ENCODE data around the gene SYCE1. TPM values are rescaled to one million over a fixed set of nuclear protein-coding genes. Genes with fewer than 3 reads are reported as not detected.
"Not testable (repeated sequence)": the region's sequence is repeated elsewhere in the genome, so short reads cannot be mapped to it uniquely, and the experiment has no call there.

Gene SYCE1
- total RNA-seq, 1 donor from 2014 or later, result 0.26 TPM

- DNase-seq (ENCODE audit: low spot score), result no peak
- Mint-ChIP-seq H3K4me3 (ENCODE audit: unreplicated experiment) (no peak overlapping the region), H3K27ac (ENCODE audit: unreplicated experiment) (no peak overlapping the region), H3K36me3 (ENCODE audit: low read depth, unreplicated experiment) (peaks cover 3% of the 10 kb centered on the region), H3K27me3 (ENCODE audit: unreplicated experiment) (no peaks in the 10 kb centered on the region), H3K4me1 (ENCODE audit: unreplicated experiment) (peaks cover 13% of the 10 kb centered on the region), H3K9me3 (ENCODE audit: unreplicated experiment) (no peaks in the 10 kb centered on the region)
- no peak for TF ChIP-seq CTCF (IDR thresholded peaks at IDR 0.05; ENCODE audit: unreplicated experiment)
These were observed 35.3 kb upstream of the SYCE1 start for GRCh38 chr10:133600657-133601056.

- Mint-ChIP-seq H3K4me1 (ENCODE audit: unreplicated experiment) (peaks cover 13% of the 10 kb centered on the region), H3K27ac (ENCODE audit: unreplicated experiment) (peak overlapping the region; percentile 85), H3K4me3 (ENCODE audit: unreplicated experiment) (peak overlapping the region; percentile 78)
- not testable (repeated sequence) for DNase-seq (ENCODE audit: low spot score); H3K36me3 Mint-ChIP-seq (ENCODE audit: low read depth, unreplicated experiment); H3K27me3 Mint-ChIP-seq (ENCODE audit: unreplicated experiment); H3K9me3 Mint-ChIP-seq (ENCODE audit: unreplicated experiment)
These were observed 34.5 kb upstream of the SYCE1 start for GRCh38 chr10:133599869-133600268.

- H3K4me1 Mint-ChIP-seq (ENCODE audit: unreplicated experiment), result no peaks in the 10 kb centered on the region
- H3K27me3 Mint-ChIP-seq (ENCODE audit: unreplicated experiment), result no peaks in the 10 kb centered on the region
- H3K27ac Mint-ChIP-seq (ENCODE audit: unreplicated experiment), result no peak overlapping the region
- no peak for DNase-seq (ENCODE audit: low spot score)
- no peaks in the 10 kb centered on the region for H3K36me3 Mint-ChIP-seq (ENCODE audit: low read depth, unreplicated experiment)
- no peak overlapping the region for H3K4me3 Mint-ChIP-seq (ENCODE audit: unreplicated experiment)
- no peak for TF ChIP-seq CTCF (IDR thresholded peaks at IDR 0.05; ENCODE audit: unreplicated experiment)
- no peaks in the 10 kb centered on the region for H3K9me3 Mint-ChIP-seq (ENCODE audit: unreplicated experiment)
These were observed 27.3 kb upstream of the SYCE1 start for GRCh38 chr10:133592716-133593115.

- DNase-seq (ENCODE audit: low spot score), result no peak
- H3K9me3 Mint-ChIP-seq (ENCODE audit: unreplicated experiment), result no peaks in the 10 kb centered on the region
- TF ChIP-seq CTCF (IDR thresholded peaks at IDR 0.05; ENCODE audit: unreplicated experiment), result no peak
These were observed 25.6 kb upstream of the SYCE1 start for GRCh38 chr10:133590970-133591359.

GRCh38 chr10:133590226-133590969 is 25.0 kb upstream of the SYCE1 start:
- Mint-ChIP-seq H3K9me3 (ENCODE audit: unreplicated experiment) (no peaks in the 10 kb centered on the region), H3K4me3 (ENCODE audit: unreplicated experiment) (no peak overlapping the region), H3K27ac (ENCODE audit: unreplicated experiment) (no peak overlapping the region), H3K36me3 (ENCODE audit: low read depth, unreplicated experiment) (no peaks in the 10 kb centered on the region), H3K27me3 (ENCODE audit: unreplicated experiment) (peaks cover 5% of the 10 kb centered on the region), H3K4me1 (ENCODE audit: unreplicated experiment) (no peaks in the 10 kb centered on the region)
- DNase-seq (ENCODE audit: low spot score), result no peak
- TF ChIP-seq CTCF (IDR thresholded peaks at IDR 0.05; ENCODE audit: unreplicated experiment), result no peak

More at GRCh38 chr10:133590970-133591359, 25.6 kb upstream of the SYCE1 start:
- Mint-ChIP-seq H3K4me3 (ENCODE audit: unreplicated experiment) (no peak overlapping the region), H3K27me3 (ENCODE audit: unreplicated experiment) (peaks cover 5% of the 10 kb centered on the region), H3K36me3 (ENCODE audit: low read depth, unreplicated experiment) (no peaks in the 10 kb centered on the region), H3K4me1 (ENCODE audit: unreplicated experiment) (no peaks in the 10 kb centered on the region), H3K27ac (ENCODE audit: unreplicated experiment) (no peak overlapping the region)

- not testable (repeated sequence) for H3K4me3 Mint-ChIP-seq (ENCODE audit: unreplicated experiment); H3K27me3 Mint-ChIP-seq (ENCODE audit: unreplicated experiment); H3K36me3 Mint-ChIP-seq (ENCODE audit: low read depth, unreplicated experiment); H3K9me3 Mint-ChIP-seq (ENCODE audit: unreplicated experiment); H3K4me1 Mint-ChIP-seq (ENCODE audit: unreplicated experiment); DNase-seq (ENCODE audit: low spot score); H3K27ac Mint-ChIP-seq (ENCODE audit: unreplicated experiment)
These were observed 11.7 kb upstream of the SYCE1 start for GRCh38 chr10:133577037-133577436.

GRCh38 chr10:133573460-133573859 is 8.1 kb upstream of the SYCE1 start:
- not testable (repeated sequence) for H3K36me3 Mint-ChIP-seq (ENCODE audit: low read depth, unreplicated experiment); DNase-seq (ENCODE audit: low spot score); H3K9me3 Mint-ChIP-seq (ENCODE audit: unreplicated experiment); H3K4me3 Mint-ChIP-seq (ENCODE audit: unreplicated experiment); H3K4me1 Mint-ChIP-seq (ENCODE audit: unreplicated experiment); H3K27ac Mint-ChIP-seq (ENCODE audit: unreplicated experiment); H3K27me3 Mint-ChIP-seq (ENCODE audit: unreplicated experiment)

GRCh38 chr10:133572055-133572454 is 6.7 kb upstream of the SYCE1 start:
- not testable (repeated sequence) for H3K9me3 Mint-ChIP-seq (ENCODE audit: unreplicated experiment); H3K36me3 Mint-ChIP-seq (ENCODE audit: low read depth, unreplicated experiment); H3K27ac Mint-ChIP-seq (ENCODE audit: unreplicated experiment); H3K4me3 Mint-ChIP-seq (ENCODE audit: unreplicated experiment); H3K4me1 Mint-ChIP-seq (ENCODE audit: unreplicated experiment); DNase-seq (ENCODE audit: low spot score); H3K27me3 Mint-ChIP-seq (ENCODE audit: unreplicated experiment)

Measured in endothelial cell (in vitro differentiated cells).